ENCODE measurements around the gene NUMB. TPM values are rescaled to one million over a fixed set of nuclear protein-coding genes. Genes with fewer than 3 reads are reported as not detected.

NUMB gene
- total and polyA plus RNA-seq, 2 of the 4 experiments (the other 2 are of a cell fraction): 45.9 to 114 TPM

DNA sequence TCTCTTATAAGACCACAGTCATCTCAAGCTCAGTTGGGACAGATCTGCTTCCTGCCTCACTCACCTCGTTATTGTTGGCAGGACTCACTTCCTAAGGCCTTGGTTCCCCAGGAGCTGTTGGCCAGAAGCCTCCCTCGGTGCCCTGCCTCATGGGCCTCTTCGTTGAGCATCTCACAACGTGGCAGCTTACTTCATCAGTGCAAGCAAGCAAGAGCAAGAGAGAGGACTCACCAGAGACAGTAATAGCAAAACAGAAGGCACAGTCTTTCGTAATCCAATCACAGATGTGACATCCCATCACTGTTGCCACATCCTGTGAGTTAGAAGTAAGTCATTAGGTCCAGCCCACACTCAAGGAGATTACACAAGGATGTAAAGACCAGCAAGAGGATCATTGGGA, 5.1 kb upstream of the NUMB start (continued):
- TF ChIP-seq CEBPB (IDR thresholded peaks at IDR 0.05; ENCODE audit: low read depth, low read length): peak; percentile 100

- Histone ChIP-seq H3K9ac (ENCODE audit: low read depth, low read length) (no peak overlapping the region), H2BK5ac (ENCODE audit: low read depth, low read length, poor library complexity, severe bottlenecking) (peak overlapping the region; percentile 92), H2BK120ac (ENCODE audit: low read depth, low read length) (peak overlapping the region; percentile 96), H3K56ac (ENCODE audit: extremely low read depth, insufficient read depth, low read length) (peak overlapping the region; percentile 23; the same call in 1 of the 2 replicates), H2BK15ac (ENCODE audit: low read depth, low read length) (peak overlapping the region; percentile 86; the same call in 2 of the 3 replicates), H2AFZ (replicated peaks; ENCODE audit: low read length, poor library complexity) (no peak overlapping the region), H3K23ac (ENCODE audit: low read depth, low read length) (peak overlapping the region; percentile 88; the same call in 1 of the 2 replicates), H4K5ac (ENCODE audit: low read depth, low read length) (peak overlapping the region; percentile 33; the same call in 1 of the 2 replicates), H2AK9ac (replicated peaks; ENCODE audit: low read depth, low read length, poor library complexity) (no peak overlapping the region), H3K27ac (ENCODE audit: insufficient read depth, low read length) (peak overlapping the region; percentile 16; the same call in 1 of the 2 replicates), H4K91ac (ENCODE audit: insufficient read depth, low read depth, low read length) (peak overlapping the region; percentile 91), H3K4ac (ENCODE audit: low read depth, low read length) (peak overlapping the region; percentile 92), H3K9me3 (ENCODE audit: control insufficient read depth, insufficient read depth, low read length) (no peaks in the 10 kb centered on the region), H2AK5ac (ENCODE audit: low read depth, low read length) (peak overlapping the region; percentile 65; the same call in 1 of the 2 replicates), H4K8ac (ENCODE audit: low read depth in 2 of 2, low read length in 2 of 2) (peak overlapping the region; percentile 53 to 91), H3K27me3 (ENCODE audit: control insufficient read depth, insufficient read depth, low read length) (no peaks in the 10 kb centered on the region), H3K79me1 (ENCODE audit: low read depth in 1 of 2, low read length in 2 of 2) (peaks cover 3 to 43% of the 10 kb centered on the region in 2 experiments; a peak in 2 of 4 replicates), H3K9me1 (ENCODE audit: insufficient read depth, low read length) (peaks cover 22% of the 10 kb centered on the region), H3K4me1 (ENCODE audit: control insufficient read depth, insufficient read depth, low read length) (peaks cover 27% of the 10 kb centered on the region), H3K36me3 (ENCODE audit: control insufficient read depth, insufficient read depth, low read length) (no peaks in the 10 kb centered on the region), H4K20me1 (ENCODE audit: insufficient read depth, low read length) (no peaks in the 10 kb centered on the region), H3K4me3 (ENCODE audit: insufficient read depth, low read depth, low read length) (no peak overlapping the region), H3K14ac (replicated peaks; ENCODE audit: low read depth, low read length) (peak overlapping the region; percentile 79), H3K4me2 (ENCODE audit: low read depth, low read length) (peak overlapping the region; percentile 25; the same call in 1 of the 2 replicates), H2BK20ac (ENCODE audit: low read depth, low read length) (peak overlapping the region; percentile 56; the same call in 1 of the 2 replicates), H3K18ac (ENCODE audit: low read depth, low read length) (peak overlapping the region; percentile 98; the same call in 1 of the 2 replicates)
- no TSS peak for BruUV-seq (replicated peaks)
- WGBS, 2 experiments (ENCODE audit: extremely low coverage in 2 of 2, insufficient read length in 1 of 2): 100% methylated on average over 1 of the region's 4 CpGs; no CpG with 5 or more reads in 1 of the 2 experiments
- no peak for DNase-seq
- intact Hi-C loops (cut with micrococcal nuclease) (no loop called here), in situ Hi-C loops (cut with MboI; ENCODE audit: low sequenced_read_pairs) (no loop called here), dilution Hi-C loops (cut with HindIII; ENCODE audit: low sequenced_read_pairs, unreplicated experiment) (loop anchor here (25.0 kb wide), 1 partner anchor 176 kb away; no protein-coding TSS in a partner anchor)
- ATAC-seq (ENCODE audit: low read depth): no peak
- ChIA-PET POLR2A (ENCODE audit: unreplicated experiment) (interaction anchor here (0.5 kb wide), 3 partner anchors 17 to 181 kb away, joined by 3 to 4 read pairs (median 3); no protein-coding TSS in a partner anchor), CTCF (interaction anchor here (0.6 to 1.7 kb wide), 3 partner anchors 9 to 145 kb away, joined by 3 to 5 read pairs (median 3); partner anchors contain the start of gene RIOX1)
- TF ChIP-seq CHD1 (IDR thresholded peaks at IDR 0.05; ENCODE audit: low read depth, low read length) (no peak), ELK1 (IDR thresholded peaks at IDR 0.05; ENCODE audit: borderline replicate concordance, low read depth, low read length) (no peak), FOS (IDR thresholded peaks at IDR 0.05; ENCODE audit: low read depth, low read length) (no peak), MXI1 (IDR thresholded peaks at IDR 0.05; ENCODE audit: borderline replicate concordance, low read depth, low read length) (no peak), BHLHE40 (IDR thresholded peaks at IDR 0.05; ENCODE audit: low read depth, low read length) (no peak), CEBPB (IDR thresholded peaks at IDR 0.05; ENCODE audit: low read depth, low read length) (no peak), RFX5 (IDR thresholded peaks at IDR 0.05; ENCODE audit: low read depth, low read length) (no peak), RAD21 (IDR thresholded peaks at IDR 0.05; ENCODE audit: low read length) (no peak), MAZ (IDR thresholded peaks at IDR 0.05; ENCODE audit: borderline replicate concordance, low read depth, low read length) (no peak), MAFK (IDR thresholded peaks at IDR 0.05; ENCODE audit: low read depth, low read length) (no peak)
- TF ChIP-seq, protein P1, sequence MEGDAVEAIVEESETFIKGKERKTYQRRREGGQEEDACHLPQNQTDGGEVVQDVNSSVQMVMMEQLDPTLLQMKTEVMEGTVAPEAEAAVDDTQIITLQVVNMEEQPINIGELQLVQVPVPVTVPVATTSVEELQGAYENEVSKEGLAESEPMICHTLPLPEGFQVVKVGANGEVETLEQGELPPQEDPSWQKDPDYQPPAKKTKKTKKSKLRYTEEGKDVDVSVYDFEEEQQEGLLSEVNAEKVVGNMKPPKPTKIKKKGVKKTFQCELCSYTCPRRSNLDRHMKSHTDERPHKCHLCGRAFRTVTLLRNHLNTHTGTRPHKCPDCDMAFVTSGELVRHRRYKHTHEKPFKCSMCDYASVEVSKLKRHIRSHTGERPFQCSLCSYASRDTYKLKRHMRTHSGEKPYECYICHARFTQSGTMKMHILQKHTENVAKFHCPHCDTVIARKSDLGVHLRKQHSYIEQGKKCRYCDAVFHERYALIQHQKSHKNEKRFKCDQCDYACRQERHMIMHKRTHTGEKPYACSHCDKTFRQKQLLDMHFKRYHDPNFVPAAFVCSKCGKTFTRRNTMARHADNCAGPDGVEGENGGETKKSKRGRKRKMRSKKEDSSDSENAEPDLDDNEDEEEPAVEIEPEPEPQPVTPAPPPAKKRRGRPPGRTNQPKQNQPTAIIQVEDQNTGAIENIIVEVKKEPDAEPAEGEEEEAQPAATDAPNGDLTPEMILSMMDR (conservative IDR thresholded peaks at IDR 0.05; ENCODE audit: low read depth, low read length): no peak
- TF ChIP-seq, protein P2, sequence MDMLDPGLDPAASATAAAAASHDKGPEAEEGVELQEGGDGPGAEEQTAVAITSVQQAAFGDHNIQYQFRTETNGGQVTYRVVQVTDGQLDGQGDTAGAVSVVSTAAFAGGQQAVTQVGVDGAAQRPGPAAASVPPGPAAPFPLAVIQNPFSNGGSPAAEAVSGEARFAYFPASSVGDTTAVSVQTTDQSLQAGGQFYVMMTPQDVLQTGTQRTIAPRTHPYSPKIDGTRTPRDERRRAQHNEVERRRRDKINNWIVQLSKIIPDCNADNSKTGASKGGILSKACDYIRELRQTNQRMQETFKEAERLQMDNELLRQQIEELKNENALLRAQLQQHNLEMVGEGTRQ (IDR thresholded peaks at IDR 0.05; ENCODE audit: low read depth, low read length): no peak
Observed at GRCh38 chr14:73462815-73463214, 4.5 kb upstream of the NUMB start.

Data from IMR-90 (cell line).